Left ventricle myocardium inferior (tissue), 1 donor: ENCODE data around the gene AMACR. TPM values are rescaled to one million over a fixed set of nuclear protein-coding genes. Genes with fewer than 3 reads are reported as not detected.
"Not testable (repeated sequence)": the region's sequence is repeated elsewhere in the genome, so short reads cannot be mapped to it uniquely, and the experiment has no call there.

Experiments used
- DNase-seq: peaks from one replicate; pipeline ENCODE4 v3.0.0-alpha.2; 2020
- H3K27ac ChIP-seq: fragments of 200-600 bp; replicated peaks from 2 replicates; pipeline ENCODE4 v1.8.0; 2021
- H3K27me3 ChIP-seq: fragments of 200-600 bp; 2 replicates; pipeline ENCODE4 v1.8.0; 2021; ENCODE audit warnings: low read depth
- H3K36me3 ChIP-seq: fragments of 200-600 bp; 2 replicates; pipeline ENCODE4 v1.8.0; 2021
- H3K4me1 ChIP-seq: fragments of 200-600 bp; 2 replicates; pipeline ENCODE4 v1.8.0; 2021
- H3K4me3 ChIP-seq: fragments of 200-600 bp; 2 replicates; pipeline ENCODE4 v1.8.0; 2021; ENCODE audit warnings: mild to moderate bottlenecking, moderate library complexity
- H3K9me3 ChIP-seq: fragments of 200-600 bp; replicated peaks from 2 replicates; pipeline ENCODE4 v1.8.0; 2021
- intact Hi-C: fragments of 100-400 bp; cut with micrococcal nuclease; formaldehyde crosslinking; loops from one replicate; pipeline ENCODE4 v1.11.0; 2022
- total RNA-seq: library from RNA; stranded (reverse); fragmentation: NEBNext Ultra II Directional; extraction: Animal tissue kit (Norgen Biotek cat#: 25700); gene quantifications from one replicate; pipeline ENCODE4 v1.2.1, GENCODE V29; 2021
- TF ChIP-seq, protein P1 (sequence below): fragments of 200-600 bp; IDR thresholded peaks from 2 replicates; pipeline ENCODE4 v1.8.0; 2021; ENCODE audit warnings: antibody characterized with exemption, mild to moderate bottlenecking, borderline replicate concordance
- donor health status: DM: no; HTN: yes; CAD: no; lungs with severe emphysema.

The AMACR gene
- total RNA-seq, 1 donor from 2014 or later, result 6.1 TPM

DNA sequence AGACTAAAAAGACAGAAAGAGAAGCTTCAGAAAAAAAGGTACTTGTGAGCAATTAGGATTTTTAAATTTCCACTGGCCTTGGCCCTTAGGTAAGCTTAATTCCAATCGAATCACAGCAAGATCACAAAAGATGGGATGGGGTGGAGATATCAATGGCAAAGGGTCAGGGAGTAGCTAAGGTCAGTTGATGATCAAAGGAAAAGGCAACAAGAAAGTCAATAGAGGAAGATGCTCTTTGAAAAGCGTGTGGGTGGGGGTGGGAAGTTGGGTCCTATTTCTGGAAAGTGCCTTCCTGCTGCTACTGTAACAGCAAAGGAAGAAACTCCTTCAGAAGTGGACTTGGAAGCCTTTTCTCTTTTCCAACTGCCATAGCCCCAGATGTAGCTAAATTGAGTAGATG, 27.9 kb upstream of the AMACR start:
- H3K27me3 ChIP-seq, result no peaks in the 10 kb centered on the region
- no peak for DNase-seq
- peaks cover 7% of the 10 kb centered on the region for H3K36me3 ChIP-seq
- no peak overlapping the region for H3K27ac ChIP-seq
- no peak overlapping the region for H3K4me3 ChIP-seq
- H3K9me3 ChIP-seq, result no peaks in the 10 kb centered on the region
- H3K4me1 ChIP-seq, result peaks cover 4% of the 10 kb centered on the region
- intact Hi-C loops, result no loop called here
- TF ChIP-seq, protein P1, sequence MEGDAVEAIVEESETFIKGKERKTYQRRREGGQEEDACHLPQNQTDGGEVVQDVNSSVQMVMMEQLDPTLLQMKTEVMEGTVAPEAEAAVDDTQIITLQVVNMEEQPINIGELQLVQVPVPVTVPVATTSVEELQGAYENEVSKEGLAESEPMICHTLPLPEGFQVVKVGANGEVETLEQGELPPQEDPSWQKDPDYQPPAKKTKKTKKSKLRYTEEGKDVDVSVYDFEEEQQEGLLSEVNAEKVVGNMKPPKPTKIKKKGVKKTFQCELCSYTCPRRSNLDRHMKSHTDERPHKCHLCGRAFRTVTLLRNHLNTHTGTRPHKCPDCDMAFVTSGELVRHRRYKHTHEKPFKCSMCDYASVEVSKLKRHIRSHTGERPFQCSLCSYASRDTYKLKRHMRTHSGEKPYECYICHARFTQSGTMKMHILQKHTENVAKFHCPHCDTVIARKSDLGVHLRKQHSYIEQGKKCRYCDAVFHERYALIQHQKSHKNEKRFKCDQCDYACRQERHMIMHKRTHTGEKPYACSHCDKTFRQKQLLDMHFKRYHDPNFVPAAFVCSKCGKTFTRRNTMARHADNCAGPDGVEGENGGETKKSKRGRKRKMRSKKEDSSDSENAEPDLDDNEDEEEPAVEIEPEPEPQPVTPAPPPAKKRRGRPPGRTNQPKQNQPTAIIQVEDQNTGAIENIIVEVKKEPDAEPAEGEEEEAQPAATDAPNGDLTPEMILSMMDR, result no peak

DNA sequence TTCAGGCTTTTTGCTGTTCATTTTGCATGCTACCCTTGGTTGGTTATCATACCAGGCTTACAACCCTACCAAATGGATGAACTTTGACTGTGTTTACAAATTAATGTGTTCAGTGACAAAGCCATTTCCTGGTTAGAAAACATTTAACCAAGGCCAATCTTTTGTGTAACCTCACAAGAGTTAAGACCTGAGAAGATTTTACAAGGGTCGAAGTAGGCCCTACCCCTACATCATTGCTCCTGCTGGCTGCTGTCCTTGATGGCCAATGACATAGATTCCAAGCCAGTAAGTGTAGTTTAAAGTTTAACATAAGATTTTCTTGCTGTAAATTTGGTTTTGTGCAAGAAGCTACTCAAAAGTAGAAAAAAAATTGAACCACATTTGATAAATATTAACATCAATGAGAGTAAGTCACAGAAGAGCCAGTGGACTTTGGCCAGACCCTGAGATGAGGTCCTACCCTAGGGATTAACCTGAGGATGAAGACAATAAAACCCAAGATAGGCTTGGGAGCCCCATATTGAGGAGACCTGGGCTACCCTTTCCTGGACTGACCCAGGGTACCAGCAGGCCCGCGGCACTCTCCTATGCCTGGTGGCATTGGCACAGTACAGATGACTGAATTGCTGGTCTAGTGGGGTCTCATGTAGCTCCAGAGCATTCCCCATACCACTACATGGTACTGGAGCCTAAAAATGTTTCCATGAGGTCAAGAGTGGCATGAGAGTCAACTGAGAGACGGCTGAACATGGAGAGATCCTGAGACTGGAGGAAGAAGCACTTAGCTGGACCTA, 26.9 kb upstream of the AMACR start:
- TF ChIP-seq, protein P1, result no peak
- intact Hi-C loops, result no loop called here
- no peaks in the 10 kb centered on the region for H3K27me3 ChIP-seq
- DNase-seq, result no peak
- peaks cover 4% of the 10 kb centered on the region for H3K4me1 ChIP-seq
- no peaks in the 10 kb centered on the region for H3K9me3 ChIP-seq
- no peak overlapping the region for H3K4me3 ChIP-seq
- peaks cover 7% of the 10 kb centered on the region for H3K36me3 ChIP-seq
- H3K27ac ChIP-seq, result no peak overlapping the region

DNA sequence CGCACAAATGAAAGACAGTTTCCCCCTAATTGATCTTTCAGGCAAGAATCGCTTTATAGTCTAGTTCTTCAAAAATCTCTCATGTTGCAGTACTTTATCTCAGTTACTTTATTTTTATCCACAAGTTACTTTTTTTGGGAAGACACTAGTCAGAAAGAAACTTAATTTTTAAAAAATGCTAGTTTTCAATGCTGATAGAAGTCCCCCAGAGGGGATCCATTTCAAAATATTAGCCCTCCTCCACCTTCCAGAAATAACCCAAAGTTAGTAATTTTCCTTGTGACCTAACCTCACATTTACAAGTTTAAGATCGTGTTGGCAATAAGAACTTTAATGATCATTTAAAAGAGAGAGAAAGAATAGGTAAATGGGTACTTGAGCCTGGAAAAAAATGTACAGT, 24.1 kb upstream of the AMACR start:
- intact Hi-C loops, result no loop called here
- Histone ChIP-seq H3K27me3 (no peaks in the 10 kb centered on the region), H3K4me3 (no peak overlapping the region), H3K4me1 (no peaks in the 10 kb centered on the region), H3K36me3 (peaks cover 7% of the 10 kb centered on the region), H3K27ac (no peak overlapping the region), H3K9me3 (no peaks in the 10 kb centered on the region)
- TF ChIP-seq, protein P1, result no peak
- DNase-seq, result no peak

GRCh38 chr5:34031117-34031516, 23.3 kb upstream of the AMACR start:
- no peak for DNase-seq
- Histone ChIP-seq H3K4me1 (no peaks in the 10 kb centered on the region), H3K36me3 (peaks cover 7% of the 10 kb centered on the region), H3K4me3 (no peak overlapping the region), H3K27ac (no peak overlapping the region), H3K27me3 (no peaks in the 10 kb centered on the region), H3K9me3 (no peaks in the 10 kb centered on the region)
- TF ChIP-seq, protein P1, result no peak
- intact Hi-C loops, result no loop called here

DNA sequence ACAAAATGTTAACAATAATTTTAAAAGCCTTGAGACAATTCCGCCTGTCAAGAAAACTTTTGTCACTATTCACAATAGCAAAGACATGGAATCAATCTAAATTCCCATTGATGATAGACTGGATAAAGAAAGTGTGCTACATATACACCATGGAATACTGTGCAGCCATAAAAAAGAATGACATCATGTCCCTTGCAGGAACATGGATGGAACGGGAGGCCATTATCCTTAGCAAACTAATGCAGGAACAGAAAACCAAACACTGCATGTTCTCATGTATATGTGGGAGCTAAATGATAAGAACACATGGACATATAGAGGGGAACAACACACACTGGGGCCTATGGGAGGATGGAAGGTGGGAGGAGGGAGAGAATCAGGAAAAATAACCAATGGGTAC, 22.7 kb upstream of the AMACR start:
- H3K27me3 ChIP-seq, H3K4me3 ChIP-seq, DNase-seq, H3K27ac ChIP-seq, H3K4me1 ChIP-seq, H3K9me3 ChIP-seq, H3K36me3 ChIP-seq, intact Hi-C loops: not testable (repeated sequence)

DNA sequence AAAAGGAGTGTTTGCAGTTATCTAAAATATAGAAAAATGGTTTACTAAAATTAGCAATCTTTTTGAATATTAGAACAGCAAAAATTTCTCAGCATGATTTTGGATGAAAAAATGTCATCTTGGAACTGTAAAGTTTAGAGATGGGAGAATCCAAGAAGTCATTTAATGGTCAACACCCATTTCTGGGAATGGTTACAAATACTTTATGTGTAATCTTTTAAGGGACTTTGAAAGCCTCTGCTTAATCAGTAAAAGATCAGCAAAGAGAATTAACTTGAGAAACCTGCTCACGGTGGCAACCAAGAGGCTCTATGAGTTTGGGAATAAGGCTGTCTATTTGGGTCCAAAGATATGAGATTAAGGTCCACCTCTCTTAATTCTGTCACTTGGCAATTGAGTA, 22.2 kb upstream of the AMACR start:
- intact Hi-C loops, result no loop called here
- TF ChIP-seq, protein P1, result no peak

More for the DNA sequence above, 22.2 kb upstream of the AMACR start:
- DNase-seq, result no peak
- no peak overlapping the region for H3K4me3 ChIP-seq
- no peaks in the 10 kb centered on the region for H3K27me3 ChIP-seq
- no peaks in the 10 kb centered on the region for H3K4me1 ChIP-seq
- no peak overlapping the region for H3K27ac ChIP-seq
- H3K9me3 ChIP-seq, result no peaks in the 10 kb centered on the region
- H3K36me3 ChIP-seq, result peaks cover 2% of the 10 kb centered on the region
